CD4-positive, alpha-beta T cell treated with Interleukin-4 for 4 hours (primary cell): ENCODE results near the gene PABPC5.

Experiments
- DNase-seq: peaks from one replicate; pipeline ENCODE4 v3.0.0-alpha.2; 2020

PABPC5 gene

DNA sequence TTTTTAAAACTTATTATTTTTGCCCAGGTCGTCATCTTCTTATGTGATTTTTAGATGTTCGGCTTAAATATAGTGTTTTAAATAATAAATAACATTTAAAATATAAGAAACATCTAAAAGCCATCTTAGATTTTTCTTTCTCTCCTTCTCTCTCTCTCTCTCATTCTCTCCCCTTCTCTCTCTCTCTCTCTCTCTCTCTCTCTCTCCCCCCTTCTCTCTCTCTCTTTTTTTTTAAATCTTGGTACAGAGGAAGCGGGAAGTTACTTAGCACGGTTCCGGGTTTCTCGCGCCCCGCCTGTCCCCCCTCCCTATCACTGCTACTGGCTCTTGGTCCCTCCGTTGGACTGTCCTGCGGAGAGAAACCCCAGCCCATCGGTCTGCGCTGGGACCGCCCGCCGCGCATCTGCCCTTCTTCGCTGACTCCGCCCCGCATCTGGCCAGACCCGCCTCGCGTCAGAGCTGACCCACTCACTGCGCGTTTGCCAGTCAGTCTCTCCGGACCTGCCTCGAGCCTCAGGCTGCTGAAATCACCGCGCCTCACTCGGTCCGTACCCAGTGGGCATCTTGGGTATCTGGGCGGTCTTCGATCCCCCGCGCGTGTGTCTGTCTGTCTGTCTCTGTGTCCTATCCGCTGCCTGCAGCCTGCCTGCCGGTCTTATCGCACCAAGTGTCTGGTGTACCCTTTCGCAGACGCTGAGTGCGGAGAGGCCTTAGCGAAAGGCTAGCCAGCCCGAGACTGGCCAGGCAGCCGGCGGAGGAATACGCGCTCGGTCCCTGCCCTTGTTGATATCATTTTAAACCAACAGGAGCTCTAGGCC is at the start of gene PABPC5:
Gene PABPC5 (plus strand): TSS at position 489 of the 818 bp plus-strand sequence. CDS start 739 bp downstream, outside the sequence.
- DNase-seq = no peak

DNA sequence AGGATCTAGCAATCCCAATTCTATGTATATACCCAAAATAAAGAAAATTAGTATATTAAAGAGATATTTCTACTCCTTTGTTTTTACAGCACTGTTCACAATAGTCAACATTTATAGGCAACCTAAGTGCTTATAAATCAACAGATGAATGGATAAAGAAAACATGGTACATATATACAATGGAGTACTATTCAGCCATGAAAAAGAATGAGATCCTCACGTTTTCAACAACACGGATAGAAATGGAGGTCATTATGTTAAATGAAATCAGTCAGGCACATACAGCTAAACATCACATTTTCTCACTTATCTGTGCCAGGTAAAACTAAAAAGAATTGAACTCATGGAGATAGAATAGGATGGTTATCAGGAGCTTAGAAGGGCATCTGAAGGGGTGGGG is 45.6 kb upstream of the PABPC5 start:
- no peak for DNase-seq

GRCh38 chrX:91414713-91415112 is 19.9 kb upstream of the PABPC5 start:
- DNase-seq = no peak

DNA sequence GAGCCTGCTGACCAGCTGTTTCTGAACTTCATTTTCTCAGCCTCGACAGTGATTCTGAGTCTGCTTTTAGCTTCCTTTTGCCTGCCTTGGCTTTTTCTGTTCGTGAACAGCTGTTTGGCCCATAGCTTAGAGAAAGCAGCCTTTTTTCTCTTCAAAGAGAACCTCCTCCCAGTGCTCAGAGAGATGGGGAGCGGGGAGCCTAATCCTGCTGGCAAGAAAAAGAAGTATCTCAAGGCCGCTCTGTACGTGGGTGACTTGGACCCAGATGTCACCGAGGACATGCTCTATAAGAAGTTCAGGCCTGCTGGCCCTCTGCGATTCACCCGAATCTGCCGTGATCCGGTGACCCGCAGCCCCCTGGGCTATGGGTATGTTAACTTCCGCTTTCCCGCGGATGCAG is 756 bp downstream of the PABPC5 start:
- no peak for DNase-seq
